ACHN (cell line): ENCODE data around the gene FAM171A2.
A peak's percentile ranks its signal among the peaks of the same experiment; 100 is the strongest.
"Not testable (repeated sequence)": the region's sequence is repeated elsewhere in the genome, so short reads cannot be mapped to it uniquely, and the experiment has no call there.

Experiments
- DNase-seq: peaks from one replicate; pipeline ENCODE4 v3.0.0-alpha.2; 2015
- in situ Hi-C: cut with HindIII; loops from 2 replicates; pipeline ENCODE4 v1.10.0; 2017; ENCODE audit warnings: low sequenced_read_pairs, low pct_ligation_motif_present, low pct_unique_long_range_greater_than_20kb

FAM171A2 gene

DNA sequence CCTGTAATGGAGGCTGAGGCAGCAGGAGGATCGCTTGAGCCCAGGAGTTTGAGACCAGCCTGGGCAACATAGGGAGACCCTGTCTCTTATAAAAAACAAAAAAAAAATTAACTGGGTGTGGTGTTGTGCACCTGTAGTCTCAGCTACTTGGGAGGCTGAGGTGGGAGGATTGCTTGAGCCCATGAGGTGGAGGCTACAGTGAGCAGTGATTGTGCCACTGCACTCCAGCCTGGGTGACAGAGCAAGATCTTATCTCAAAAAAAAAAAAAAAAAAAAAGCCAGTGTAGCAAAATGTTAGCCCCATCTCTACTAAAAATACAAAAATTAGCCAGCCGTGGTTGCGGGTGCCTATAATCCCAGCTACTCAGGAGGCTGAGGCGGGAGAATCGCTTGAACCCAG, 33.4 kb downstream of the FAM171A2 start:
- in situ Hi-C loops: not testable (repeated sequence)

DNA sequence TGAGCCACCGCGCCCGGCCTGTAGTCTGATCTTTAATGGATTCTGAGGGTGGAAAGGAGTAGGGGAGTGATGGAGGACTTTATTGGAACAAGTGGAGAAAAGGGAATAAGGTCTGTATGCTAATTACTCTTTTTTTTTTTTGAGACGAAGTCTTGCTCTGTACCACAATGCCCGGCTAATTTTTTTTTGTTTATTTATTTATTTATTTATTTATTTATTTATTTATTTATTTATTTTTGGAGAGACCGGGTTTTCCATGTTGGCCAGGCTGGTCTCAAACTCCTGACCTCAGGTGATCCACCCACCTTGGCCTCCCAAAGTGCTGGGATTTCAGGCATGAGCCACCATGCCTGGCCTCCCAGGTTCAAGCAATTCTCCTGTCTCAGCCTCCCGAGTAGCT, 34.1 kb downstream of the FAM171A2 start:
- DNase-seq: not testable (repeated sequence)
- in situ Hi-C loops: loop anchor here (10.0 kb wide), 1 partner anchor 125 kb away; no protein-coding TSS in a partner anchor

More for the DNA sequence above, 33.4 kb downstream of the FAM171A2 start:
- DNase-seq: not testable (repeated sequence)

DNA sequence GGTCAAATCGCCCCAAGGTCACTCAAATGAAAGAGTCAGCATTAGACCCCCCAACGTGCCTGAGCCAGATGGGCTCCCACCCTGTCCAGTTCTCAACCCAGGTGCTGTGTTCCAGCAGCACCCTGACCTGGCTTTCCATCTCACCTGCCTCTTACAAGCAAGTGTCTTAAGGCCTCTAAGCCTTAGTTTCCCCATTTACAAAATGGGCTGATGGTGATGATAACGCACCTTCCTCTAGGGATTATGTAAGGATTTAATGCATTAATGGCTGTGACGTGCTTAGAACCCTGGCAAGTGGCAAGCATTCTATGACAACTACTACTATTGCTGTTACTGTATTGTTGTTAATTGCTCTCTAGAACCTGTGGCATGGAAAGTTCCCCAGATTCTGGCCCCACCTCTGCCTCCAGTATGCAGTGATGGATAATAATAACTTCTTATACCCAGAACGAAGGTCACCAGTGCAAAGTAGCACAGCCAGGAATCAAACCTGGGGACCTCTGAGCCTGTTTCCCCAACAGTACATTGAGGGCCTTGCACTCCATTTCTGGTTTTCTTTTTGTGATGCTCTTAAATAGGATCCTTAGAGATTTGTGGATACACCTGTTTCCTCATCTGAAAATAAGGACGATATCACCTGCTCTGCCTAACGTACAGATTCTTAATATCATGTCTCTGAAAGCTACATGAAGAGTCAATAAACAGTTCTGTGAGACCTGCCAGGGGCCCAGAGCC, 35.8 kb downstream of the FAM171A2 start:
- in situ Hi-C loops: loop anchor here (10.0 kb wide), 1 partner anchor 123 kb away; no protein-coding TSS in a partner anchor
- no peak for DNase-seq

DNA sequence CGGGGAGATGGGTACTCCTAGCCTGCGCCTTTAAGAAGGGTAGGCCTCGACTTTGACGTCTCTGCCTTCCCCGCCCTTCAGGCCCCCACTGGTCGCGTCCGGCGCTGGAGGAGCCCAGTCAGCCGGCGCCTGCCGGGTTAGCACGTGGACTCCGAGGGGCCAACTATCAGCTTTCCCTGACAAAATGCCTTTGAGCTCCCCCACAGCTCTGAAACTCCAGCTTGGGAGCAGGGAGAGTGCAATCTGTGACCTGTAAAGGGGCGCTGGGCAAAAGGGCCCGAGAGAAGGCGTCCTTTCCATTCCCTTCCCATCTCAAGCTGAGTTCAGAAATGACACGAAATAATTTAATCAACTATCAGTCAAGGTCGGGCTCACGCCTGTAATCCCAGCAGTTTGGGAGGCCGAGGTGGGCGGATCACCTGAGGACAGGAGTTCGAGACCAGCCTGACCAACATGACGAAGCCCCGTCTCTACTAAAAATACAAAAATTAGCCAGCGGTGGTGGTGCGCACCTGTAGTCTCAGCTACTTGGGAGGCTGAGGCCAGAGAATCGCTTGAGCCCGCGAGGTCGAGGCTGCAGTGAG, 36.7 kb downstream of the FAM171A2 start:
- in situ Hi-C loops: loop anchor here (10.0 kb wide), 1 partner anchor 122 kb away; no protein-coding TSS in a partner anchor
- peak; percentile 99 for DNase-seq

DNA sequence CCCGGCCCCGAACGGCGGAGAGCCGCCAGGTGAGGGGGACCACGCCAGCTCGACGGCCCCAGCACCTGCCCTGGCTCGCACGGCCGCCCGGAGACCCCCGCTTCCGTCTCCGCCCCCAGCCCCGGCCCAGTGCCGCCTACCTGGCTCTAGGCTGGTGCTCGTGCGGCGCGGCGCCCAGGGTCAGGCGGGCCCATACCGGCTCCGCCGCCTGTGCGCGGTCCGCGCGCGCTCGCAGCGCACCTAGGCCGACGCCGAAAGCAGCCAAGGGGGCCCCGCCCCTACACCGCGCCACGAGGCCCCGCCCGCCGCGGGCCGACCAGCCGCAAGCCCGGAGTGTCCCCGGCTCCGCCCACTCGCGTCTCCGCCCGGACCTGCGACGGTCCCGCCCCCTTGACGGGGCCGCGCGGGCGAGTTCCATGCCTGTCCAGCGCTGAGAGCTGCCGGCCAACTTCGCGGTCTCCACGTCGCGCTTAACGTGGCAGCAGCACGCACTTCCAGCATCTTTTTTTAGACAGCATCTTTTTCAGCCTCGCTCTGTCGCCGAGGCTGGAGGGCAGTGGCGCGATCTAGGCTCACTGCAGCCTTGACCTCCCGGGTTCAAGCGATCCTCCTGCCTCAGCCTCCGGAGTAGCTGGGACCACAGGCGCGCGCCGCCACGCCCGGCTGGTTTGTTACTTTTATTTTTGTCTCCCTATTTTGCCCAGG, 38.9 kb downstream of the FAM171A2 start, which contains the start of gene SLC25A39:
TSS of gene SLC25A39 (minus strand) at position 253 of the 705 bp plus-strand sequence. CDS start 1,261 bp downstream, outside the sequence.
- DNase-seq: peak; percentile 96
- in situ Hi-C loops: loop anchor here (10.0 kb wide), 1 partner anchor 120 kb away; no protein-coding TSS in a partner anchor

DNA sequence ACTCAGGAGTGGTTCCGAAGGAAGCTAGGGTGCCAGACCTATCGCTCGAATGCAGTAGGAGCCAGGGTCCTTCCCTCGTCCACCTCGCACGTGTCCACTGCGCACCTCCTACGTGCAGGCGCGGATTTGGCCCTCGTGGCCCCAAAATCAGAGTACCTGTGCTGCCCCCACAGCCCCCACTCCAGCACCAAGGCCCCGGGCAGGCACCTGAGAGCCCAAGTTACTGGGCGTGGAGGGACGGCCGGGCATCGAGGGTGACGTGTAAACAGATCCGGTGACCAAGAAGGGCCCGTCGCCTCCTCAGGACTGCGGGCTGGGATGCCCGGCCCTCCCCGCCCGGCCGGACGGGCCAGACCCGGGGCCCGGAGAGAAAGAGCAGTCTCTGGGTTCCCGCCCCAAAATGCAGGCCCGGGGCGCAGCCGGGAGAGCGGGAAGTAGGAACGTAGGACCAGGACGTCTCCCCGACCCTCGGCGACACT, 39.5 kb downstream of the FAM171A2 start:
- in situ Hi-C loops: loop anchor here (10.0 kb wide), 1 partner anchor 119 kb away; no protein-coding TSS in a partner anchor
- DNase-seq: peak; percentile 36

DNA sequence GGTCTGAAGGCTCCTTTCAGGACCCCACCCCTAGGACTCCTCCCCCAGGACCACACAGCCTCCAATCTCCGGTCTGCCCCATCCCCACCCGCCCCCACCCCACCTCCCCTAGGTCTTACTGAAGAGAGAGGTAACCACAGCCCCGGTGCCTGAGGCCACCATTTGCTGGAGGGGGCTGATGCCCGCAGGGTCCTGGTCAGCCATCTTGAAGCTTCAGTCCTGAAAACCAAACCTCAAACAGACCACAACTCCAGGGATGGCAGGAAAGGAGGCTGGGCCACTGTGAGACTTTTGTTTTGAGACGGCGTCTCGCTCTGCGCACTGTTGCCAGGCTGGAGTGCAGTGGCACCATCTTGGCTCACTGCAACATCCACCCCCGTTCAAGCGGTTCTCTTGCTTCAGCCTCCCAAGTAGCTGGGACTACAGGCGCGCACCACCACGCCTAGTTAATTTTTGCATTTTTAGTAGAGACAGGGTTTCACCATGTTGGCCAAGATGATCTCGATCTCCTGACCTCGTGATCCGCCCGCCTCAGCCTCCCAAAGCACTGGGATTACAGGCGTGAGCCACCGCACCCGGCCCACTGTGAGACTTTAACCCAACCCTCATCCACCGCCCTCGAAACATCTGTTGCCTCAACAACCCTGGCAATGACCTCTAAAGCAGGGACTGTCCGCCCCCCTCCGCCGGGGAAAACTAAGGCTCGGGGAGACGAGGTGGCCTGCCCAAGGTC, 40.1 kb downstream of the FAM171A2 start:
- no peak for DNase-seq
- in situ Hi-C loops: loop anchor here (10.0 kb wide), 1 partner anchor 119 kb away; no protein-coding TSS in a partner anchor

DNA sequence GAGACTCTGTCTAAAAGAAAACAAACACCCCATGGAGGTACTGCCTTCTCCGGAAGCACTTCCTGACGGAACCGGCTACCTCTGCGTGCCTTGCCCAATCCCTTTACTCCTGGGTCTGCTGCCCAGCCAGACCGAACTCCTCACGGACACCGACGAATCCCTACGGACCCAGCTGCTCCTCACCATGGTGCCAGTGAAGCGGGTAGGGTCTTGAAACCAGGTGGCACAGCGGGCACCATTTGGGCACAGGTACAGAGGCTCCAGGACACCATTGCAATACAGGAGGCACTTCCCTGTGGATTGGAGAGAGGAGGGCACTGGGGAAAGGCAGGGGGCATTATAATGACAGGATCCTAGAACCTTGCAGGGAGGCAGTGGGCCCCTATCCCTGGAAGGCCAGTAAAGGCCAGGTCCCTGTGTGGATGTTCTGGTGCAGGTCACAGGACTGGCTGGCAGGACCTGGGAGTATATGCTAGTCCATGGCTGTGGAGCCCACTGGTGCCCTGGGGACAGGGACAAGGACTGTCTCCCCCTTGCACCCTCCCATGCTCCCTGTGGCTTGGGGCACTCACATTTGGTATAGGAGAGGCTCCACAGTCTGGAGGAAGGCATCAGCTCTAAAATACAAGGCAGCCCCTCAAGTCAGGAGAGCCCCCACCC, 41.3 kb downstream of the FAM171A2 start:
- DNase-seq: no peak
- in situ Hi-C loops: loop anchor here (10.0 kb wide), 1 partner anchor 118 kb away; no protein-coding TSS in a partner anchor

DNA sequence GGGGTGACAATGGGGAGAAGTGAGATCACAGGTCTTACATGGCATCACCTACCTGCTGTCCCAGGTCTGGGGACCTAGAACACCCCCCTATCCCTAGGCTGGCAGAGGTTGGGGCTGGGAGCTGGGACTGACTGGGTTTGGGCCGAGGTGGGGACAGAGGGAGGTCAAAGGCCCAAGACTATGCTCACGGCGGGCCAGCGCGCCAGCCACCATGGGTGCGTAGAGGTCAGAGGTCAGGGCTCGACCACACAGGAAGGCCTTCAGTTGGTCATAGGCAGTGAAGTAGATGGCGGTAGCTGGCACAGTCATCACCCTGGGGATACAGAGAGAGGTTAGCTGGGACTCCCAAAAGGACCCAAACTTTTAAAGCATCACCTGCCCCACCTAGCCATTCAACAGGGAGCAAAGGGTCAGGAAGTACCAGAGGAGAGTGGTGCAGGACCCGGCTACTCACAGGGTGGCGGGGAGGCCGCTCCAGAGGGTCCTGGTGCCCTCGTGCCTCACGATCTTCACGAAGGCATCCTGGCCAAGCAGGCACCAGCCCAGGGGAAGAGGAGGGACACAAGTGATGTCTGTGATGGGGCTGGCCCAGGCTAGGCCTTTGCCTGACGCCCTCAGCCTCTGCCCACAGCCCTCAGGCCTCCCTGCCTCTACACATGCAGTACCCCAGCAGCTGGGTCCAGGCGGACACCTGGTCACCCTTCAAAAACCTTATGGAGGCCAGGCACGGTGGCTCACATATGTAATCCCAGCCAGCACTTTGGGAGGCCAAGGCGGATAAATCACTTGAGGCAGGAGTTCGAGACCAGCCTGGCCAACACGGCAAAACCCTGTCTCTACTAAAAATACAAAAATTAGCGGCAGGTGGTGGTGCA, 42.2 kb downstream of the FAM171A2 start:
- no peak for DNase-seq
- in situ Hi-C loops: loop anchor here (10.0 kb wide), 1 partner anchor 117 kb away; no protein-coding TSS in a partner anchor

DNA sequence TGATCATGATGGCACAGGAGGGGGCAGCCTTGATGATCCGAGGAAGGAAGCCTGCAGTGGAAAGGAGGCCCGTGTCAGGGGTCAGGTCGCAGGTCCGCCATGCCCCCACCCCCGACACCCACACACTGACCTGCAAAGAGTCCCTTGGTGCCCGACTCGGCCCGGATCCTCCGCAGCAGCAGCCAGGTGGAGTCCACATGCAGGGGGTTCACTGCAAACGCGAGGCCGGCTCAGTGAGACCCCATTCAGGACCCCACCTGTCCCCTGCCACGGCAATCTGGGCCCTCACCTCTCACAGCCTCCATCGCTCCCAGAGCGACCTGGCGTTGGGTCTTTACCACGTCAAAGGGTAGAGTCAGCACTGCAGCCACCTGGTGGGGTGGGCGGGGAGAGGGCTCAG, 43.6 kb downstream of the FAM171A2 start:
- in situ Hi-C loops: loop anchor here (10.0 kb wide), 1 partner anchor 115 kb away; no protein-coding TSS in a partner anchor
- DNase-seq: no peak

DNA sequence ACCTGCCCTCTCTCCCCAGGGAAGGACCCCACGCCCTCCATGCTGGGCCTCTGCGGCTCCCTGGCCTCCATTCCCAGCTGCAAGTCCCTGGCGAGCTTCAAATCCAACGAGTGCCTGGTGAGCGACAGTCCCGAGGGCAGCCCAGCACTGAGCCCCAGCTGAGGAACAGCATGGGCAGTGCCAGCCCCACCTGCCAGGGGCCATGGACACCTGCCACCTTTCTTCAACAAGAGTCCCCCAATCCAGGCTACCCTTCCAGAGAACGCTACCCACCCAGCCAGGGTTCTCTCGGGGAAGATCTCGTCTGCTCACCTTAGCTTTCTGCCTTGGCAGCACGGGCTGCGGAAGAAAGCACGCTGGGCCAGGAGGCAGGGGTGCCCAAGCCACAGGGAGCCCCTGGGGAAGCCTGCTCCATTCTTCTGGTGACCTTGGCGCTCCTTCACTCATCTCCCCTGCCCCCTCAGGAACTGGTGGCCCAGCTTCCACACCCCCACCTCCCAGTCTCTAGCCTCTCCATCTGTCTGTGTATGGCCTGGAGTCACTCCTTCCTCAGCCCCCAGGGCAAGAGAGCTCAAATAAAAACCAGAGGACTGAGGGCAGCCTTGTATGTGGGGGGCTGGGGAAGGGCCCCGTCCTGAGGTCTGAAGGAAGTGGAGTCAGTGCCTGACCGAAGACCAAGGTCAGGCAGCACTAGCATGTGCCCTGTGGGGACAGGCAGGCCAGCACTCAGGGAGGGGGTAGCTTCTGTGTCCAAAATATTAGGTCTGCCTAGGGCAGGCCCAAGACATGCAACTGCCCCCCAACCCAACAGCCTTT, 45.4 kb downstream of the FAM171A2 start:
- DNase-seq: no peak
- in situ Hi-C loops: no loop called here

DNA sequence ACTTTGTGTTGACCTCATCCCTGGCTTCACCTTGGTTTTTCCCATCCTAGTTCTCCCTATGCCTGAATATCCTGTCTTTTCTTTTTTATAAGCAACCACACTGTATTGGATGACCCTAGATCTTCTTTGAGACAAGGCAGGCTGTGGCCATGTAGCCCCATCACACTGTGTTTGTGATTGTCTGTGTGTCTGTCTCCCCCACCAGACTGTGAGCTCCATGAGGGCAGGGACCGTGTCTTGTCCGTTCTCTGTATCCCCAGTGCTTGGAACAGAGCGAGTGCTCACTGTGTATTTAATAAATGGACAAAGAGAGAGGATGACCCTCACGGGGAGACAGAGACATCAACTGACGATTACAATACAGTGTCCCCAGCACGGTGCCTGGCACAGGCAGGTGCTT, 46.1 kb downstream of the FAM171A2 start:
- in situ Hi-C loops: no loop called here
- DNase-seq: no peak

DNA sequence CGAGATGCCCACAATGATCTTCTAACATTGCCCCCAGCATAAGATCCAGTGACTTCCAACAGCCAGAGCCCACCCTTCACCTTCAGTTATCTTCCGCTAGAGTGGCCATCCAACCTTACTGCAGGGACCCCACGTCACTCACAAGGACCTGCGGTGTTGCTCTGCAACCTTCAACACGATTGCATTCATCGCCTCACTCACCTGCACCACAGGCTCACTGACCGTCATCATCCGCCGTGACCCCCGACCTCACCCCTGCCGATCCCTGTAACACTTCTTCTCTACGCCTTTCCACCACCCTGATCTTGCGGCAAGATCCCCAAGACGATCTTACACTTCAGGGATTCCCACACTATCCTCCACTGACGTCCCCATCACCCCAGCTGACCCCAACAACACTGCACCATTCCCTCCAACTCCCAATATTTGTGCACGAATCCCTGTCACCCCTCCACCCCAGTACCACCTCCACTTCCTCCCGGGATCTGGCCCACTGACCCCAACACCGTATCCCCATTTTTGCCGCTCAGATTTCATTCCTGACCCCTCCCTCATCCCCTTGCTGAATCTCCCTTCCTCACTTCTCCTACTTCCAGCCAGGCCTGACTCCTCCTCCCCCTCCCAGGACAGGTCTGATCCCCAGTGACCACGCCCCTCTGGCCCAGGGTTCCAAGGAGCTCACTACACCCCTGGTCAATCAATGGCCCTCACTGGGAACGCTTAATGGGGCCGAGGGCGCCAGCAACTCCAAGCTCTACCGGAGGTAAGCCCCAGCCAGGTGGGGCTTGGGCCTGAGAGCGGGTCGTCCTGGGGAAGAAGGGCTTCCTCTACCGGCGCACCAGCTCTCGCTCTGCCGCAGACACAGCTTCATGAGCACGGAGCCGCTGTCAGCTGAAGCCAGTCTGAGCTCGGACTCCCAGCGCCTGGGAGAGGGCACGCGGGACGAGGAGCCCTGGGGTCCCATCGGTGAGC, 47.6 kb downstream of the FAM171A2 start:
- no peak for DNase-seq
- in situ Hi-C loops: no loop called here

DNA sequence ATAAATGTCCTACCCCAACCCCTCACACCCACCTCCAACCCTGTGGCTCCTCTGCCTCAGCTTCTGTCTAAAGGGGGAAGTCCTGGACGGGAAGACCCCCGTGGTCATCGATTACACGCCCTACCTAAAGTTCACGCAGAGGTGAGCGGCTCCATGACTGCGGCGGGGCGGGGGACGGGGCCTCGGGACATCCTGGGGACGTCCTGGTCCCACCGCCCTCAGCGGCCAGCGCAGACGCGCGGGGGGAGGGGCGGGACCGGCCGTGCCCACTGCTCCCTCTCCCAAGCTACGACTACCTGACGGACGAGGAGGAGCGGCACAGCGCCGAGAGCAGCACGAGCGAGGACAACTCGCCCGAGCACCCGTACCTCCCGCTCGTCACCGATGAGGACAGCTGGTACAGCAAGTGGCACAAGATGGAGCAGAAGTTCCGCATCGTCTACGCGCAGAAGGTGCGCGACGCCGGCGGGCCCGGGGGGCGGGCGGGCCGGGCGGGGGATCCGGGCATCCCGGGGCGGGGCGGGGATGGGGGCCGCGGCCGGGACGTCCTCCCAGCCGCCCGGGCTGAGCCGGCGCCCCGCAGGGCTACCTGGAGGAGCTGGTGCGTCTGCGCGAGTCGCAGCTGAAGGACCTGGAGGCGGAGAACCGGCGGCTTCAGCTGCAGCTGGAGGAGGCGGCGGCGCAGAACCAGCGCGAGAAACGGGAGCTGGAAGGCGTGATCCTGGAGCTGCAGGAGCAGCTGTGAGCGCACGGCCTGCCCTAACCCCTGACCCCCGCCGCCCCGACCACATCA, 48.6 kb downstream of the FAM171A2 start:
- in situ Hi-C loops: no loop called here
- peak; percentile 65 for DNase-seq
